ENCODE data around the gene EIPR1. TPM values are rescaled to one million over a fixed set of nuclear protein-coding genes. Genes with fewer than 3 reads are reported as not detected.

Gene EIPR1
- total RNA-seq, 1 experiment from 2014 or later, result 27.8 TPM

DNA sequence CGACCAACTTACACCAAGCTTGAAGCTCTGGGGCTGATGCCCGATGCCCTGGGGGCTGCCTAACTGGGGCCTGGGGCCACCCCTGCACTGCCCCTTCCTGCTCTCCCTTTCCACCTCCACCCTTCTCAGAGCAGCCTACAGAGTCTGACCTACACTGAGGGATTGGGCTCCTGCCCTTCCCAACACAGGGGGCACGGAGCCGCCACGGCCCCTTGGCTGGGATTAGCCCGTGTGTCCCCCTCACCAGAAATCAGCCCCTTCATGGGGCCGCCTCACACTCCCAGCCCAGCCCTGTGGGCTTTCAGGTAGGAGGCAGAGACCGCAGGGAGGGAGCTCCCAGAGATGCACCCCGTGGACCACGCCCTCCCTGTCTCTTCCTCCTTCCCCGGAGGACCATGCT lies 198.0 kb downstream of the EIPR1 start:
- Mint-ChIP-seq H3K4me3 (no peak overlapping the region), H3K36me3 (ENCODE audit: insufficient read depth in 1 of 3, low read depth in 3 of 3) (peaks cover 0 to 6% (median 5%) of the 10 kb centered on the region in 3 experiments; a peak in 3 of 7 replicates), H3K27me3 (ENCODE audit: low read depth) (no peaks in the 10 kb centered on the region), H3K4me1 (0 out of 4 replicates have a peak, but pooled peaks cover 0 to 2% of the 10 kb centered on the region in 2 experiments), H3K9me3 (peaks cover 0 to 3% of the 10 kb centered on the region in 2 experiments; a peak in 2 of 5 replicates), H3K27ac (no peak overlapping the region)
- Histone ChIP-seq H4K8ac (replicated peaks; ENCODE audit: insufficient read length, low read depth, low read length) (no peak overlapping the region), H3K79me1 (ENCODE audit: insufficient read depth, low read depth, low read length, poor library complexity, severe bottlenecking) (no peaks in the 10 kb centered on the region), H2BK15ac (ENCODE audit: low read depth, low read length) (no peak overlapping the region), H2BK20ac (ENCODE audit: low read depth, low read length, poor library complexity, severe bottlenecking) (no peak overlapping the region), H3K9ac (ENCODE audit: extremely low read depth, insufficient read length, low read length) (no peak overlapping the region), H3K4me1 (ENCODE audit: insufficient read depth, low read length) (no peaks in the 10 kb centered on the region), H2AFZ (ENCODE audit: low read length) (no peak overlapping the region), H3K4ac (ENCODE audit: low read depth, low read length) (no peak overlapping the region), H3K79me2 (ENCODE audit: insufficient read depth, low read length) (no peaks in the 10 kb centered on the region), H3K4me2 (ENCODE audit: insufficient read depth, insufficient read length, low read length) (no peak overlapping the region), H3K18ac (ENCODE audit: insufficient read length, low read depth, low read length) (no peak overlapping the region), H3K56ac (ENCODE audit: insufficient read length, low read depth, low read length) (no peak overlapping the region), H3K9me3 (ENCODE audit: control insufficient read depth, low read depth, low read length) (no peaks in the 10 kb centered on the region), H4K20me1 (ENCODE audit: control insufficient read depth, insufficient read depth, insufficient read length) (no peaks in the 10 kb centered on the region), H3K27me3 (ENCODE audit: insufficient read depth, low read length) (no peaks in the 10 kb centered on the region), H3K23ac (ENCODE audit: insufficient read length, low read depth, low read length) (no peak overlapping the region), H4K5ac (ENCODE audit: insufficient read length, low read depth, low read length) (no peak overlapping the region), H2BK5ac (ENCODE audit: insufficient read length, low read length) (no peak overlapping the region), H4K91ac (ENCODE audit: insufficient read length, low read depth, low read length) (no peak overlapping the region), H3T11ph (ENCODE audit: low read length) (no peak overlapping the region), H2AK5ac (ENCODE audit: insufficient read length, low read length) (no peak overlapping the region), H2BK12ac (ENCODE audit: insufficient read length, low read depth, low read length) (no peak overlapping the region), H3K23me2 (ENCODE audit: insufficient read length, low read depth, low read length, poor library complexity, severe bottlenecking) (no peaks in the 10 kb centered on the region), H3K27ac (ENCODE audit: insufficient read length, low read depth, low read length) (no peak overlapping the region), H3K14ac (ENCODE audit: insufficient read depth, low read length) (no peak overlapping the region), H2BK120ac (ENCODE audit: low read depth, low read length, poor library complexity, severe bottlenecking) (no peak overlapping the region)
- WGBS (ENCODE audit: extremely low coverage, insufficient read length, low lambda C conversion rate), result no CpG with 5 or more reads among the region's 11 CpGs
- DNase-seq, result no peak
- TF ChIP-seq, protein P1, sequence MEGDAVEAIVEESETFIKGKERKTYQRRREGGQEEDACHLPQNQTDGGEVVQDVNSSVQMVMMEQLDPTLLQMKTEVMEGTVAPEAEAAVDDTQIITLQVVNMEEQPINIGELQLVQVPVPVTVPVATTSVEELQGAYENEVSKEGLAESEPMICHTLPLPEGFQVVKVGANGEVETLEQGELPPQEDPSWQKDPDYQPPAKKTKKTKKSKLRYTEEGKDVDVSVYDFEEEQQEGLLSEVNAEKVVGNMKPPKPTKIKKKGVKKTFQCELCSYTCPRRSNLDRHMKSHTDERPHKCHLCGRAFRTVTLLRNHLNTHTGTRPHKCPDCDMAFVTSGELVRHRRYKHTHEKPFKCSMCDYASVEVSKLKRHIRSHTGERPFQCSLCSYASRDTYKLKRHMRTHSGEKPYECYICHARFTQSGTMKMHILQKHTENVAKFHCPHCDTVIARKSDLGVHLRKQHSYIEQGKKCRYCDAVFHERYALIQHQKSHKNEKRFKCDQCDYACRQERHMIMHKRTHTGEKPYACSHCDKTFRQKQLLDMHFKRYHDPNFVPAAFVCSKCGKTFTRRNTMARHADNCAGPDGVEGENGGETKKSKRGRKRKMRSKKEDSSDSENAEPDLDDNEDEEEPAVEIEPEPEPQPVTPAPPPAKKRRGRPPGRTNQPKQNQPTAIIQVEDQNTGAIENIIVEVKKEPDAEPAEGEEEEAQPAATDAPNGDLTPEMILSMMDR (conservative IDR thresholded peaks at IDR 0.05), result no peak
